ENCODE measurements around the gene NMT1. TPM values are rescaled to one million over a fixed set of nuclear protein-coding genes. Genes with fewer than 3 reads are reported as not detected.

NMT1 gene
- total RNA-seq, 4 donors from 2014 or later: 53.2 to 73.3 (median 65.9) TPM

DNA sequence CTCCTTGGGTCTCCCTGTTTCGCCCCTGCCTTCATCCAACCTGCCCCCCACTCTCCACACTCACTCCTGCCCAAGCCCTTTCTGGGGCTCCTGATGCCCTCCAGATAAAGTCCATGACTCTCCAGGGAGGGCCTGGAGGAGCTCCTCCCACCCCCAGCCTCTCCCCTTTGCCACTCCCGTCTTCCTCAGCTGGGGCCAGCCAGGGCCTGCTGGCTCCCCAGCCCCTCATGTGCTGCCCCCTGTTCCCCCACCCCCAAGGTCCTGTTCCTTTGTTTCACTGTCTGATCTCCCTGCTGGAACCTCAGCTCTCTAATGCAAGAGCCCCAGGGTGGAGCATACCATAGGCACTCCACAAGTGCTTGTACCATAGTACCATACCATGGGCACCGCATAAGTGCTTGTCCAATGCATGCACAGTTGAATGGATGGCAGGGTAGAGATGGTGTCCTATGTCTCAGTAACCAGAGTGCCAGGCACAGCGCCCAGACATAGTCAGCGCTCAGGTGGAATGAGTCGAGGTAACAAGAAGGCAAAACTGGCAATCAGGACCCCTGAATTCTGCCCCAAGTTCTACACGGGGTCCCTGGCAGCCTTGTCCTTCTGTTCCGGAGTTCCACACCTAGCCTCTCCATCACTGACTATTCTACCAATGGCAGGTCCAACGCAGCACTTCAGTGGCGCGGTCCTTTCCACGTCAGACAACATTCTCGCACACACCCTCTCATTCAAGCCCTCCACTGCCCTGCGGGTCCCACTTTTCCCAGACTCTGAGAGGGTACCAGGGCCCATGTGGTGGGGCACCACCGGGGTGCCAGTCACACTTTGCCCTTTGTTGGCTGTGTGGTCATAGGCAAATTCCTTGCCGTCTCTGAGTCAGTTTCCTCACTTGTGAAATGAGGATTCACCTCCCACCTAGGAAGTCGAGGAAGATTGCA lies 69.8 kb downstream of the NMT1 start:
- Histone ChIP-seq H3K4me1 (peaks cover 61% of the 10 kb centered on the region), H3K4me3 (peak overlapping the region; percentile 96), H3K27me3 (no peaks in the 10 kb centered on the region), H3K27ac (no peak overlapping the region), H3K9me3 (no peaks in the 10 kb centered on the region), H3K36me3 (no peaks in the 10 kb centered on the region)
- no peak for DNase-seq (ENCODE audit: low spot score in 2 of 2)
- TF ChIP-seq POLR2A (IDR thresholded peaks at IDR 0.05) (no peak), EP300 (IDR thresholded peaks at IDR 0.05) (no peak), POLR2AphosphoS5 (IDR thresholded peaks at IDR 0.05) (no peak)
- TF ChIP-seq, protein P1, sequence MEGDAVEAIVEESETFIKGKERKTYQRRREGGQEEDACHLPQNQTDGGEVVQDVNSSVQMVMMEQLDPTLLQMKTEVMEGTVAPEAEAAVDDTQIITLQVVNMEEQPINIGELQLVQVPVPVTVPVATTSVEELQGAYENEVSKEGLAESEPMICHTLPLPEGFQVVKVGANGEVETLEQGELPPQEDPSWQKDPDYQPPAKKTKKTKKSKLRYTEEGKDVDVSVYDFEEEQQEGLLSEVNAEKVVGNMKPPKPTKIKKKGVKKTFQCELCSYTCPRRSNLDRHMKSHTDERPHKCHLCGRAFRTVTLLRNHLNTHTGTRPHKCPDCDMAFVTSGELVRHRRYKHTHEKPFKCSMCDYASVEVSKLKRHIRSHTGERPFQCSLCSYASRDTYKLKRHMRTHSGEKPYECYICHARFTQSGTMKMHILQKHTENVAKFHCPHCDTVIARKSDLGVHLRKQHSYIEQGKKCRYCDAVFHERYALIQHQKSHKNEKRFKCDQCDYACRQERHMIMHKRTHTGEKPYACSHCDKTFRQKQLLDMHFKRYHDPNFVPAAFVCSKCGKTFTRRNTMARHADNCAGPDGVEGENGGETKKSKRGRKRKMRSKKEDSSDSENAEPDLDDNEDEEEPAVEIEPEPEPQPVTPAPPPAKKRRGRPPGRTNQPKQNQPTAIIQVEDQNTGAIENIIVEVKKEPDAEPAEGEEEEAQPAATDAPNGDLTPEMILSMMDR (IDR thresholded peaks at IDR 0.05): no peak
- 64% methylated on average over 16 of the region's 17 CpGs for WGBS

DNA sequence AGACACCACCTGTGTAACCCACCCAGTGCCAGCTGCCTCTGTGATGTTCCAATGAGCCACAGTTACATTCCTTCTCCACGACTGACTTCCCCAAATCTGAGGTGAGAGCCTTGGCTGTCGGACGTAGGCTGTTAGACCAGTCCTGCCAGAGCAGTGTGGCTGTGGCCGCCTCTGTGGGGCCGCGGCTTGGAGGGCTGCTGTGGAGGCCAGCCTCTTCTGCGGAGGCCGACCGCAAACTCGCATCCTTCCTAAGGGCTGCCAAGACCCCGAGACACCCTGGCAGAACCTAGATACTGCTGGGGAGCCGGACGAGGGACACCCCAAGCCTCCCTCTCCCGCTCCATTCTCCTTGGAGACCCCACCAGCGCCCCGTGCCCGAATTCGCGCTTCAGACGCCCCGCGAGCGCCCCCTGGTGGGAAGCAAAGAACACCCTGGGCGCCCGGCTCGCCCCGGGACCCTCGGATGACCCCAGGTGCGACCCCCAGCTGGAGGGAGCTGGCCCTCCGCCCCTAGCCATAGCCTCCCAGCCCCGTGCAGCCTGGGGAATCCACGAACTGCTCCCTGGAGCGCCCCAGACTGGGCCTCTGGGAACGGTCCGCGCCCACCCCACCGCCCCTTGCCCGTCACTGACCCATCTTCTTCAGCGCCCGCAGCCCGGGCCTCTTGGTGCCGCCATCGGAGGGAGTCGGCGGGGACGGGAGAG lies 70.7 kb downstream of the NMT1 start:
- peaks cover 70% of the 10 kb centered on the region for H3K4me1 ChIP-seq
- DNase-seq (ENCODE audit: low spot score in 2 of 2): no peak
- 7% methylated on average over 30 of the region's 46 CpGs for WGBS

DNA sequence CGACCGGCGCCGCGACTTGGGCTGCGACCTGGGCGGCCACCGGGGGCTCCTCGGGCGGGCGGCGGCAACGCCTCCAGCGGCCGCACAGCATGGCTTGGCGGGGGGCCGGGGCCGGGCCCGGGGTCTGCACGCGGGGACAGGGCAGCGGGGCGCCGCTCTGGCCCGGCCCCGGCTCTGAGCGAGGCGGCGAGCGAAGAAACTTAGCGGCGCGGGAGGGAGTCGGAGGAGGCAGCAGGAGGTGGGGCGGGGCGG lies 71.1 kb downstream of the NMT1 start, which contains the start of gene PLCD3:
Gene PLCD3, minus strand, starts transcription at position 196 of the 252 bp plus-strand sequence. Its CDS starts 105 bp downstream, at position 91.
- Histone ChIP-seq H3K9me3 (no peaks in the 10 kb centered on the region), H3K27me3 (no peaks in the 10 kb centered on the region), H3K36me3 (no peaks in the 10 kb centered on the region), H3K27ac (peak within 1 kb of the TSS; percentile 92), H3K4me1 (peaks cover 68% of the 10 kb centered on the region), H3K4me3 (peak within 1 kb of the TSS; percentile 96)
- TF ChIP-seq POLR2A (IDR thresholded peaks at IDR 0.05) (no peak), EP300 (IDR thresholded peaks at IDR 0.05) (no peak), POLR2AphosphoS5 (IDR thresholded peaks at IDR 0.05) (no peak)
- TF ChIP-seq, protein P1 (IDR thresholded peaks at IDR 0.05): no peak
- peak in 1 of 2 donors; percentile 88 for DNase-seq (ENCODE audit: low spot score in 2 of 2)
- 0% methylated on average over 9 of the region's 36 CpGs for WGBS

More for the DNA sequence above, 70.7 kb downstream of the NMT1 start:
- no peaks in the 10 kb centered on the region for H3K27me3 ChIP-seq
- no peaks in the 10 kb centered on the region for H3K9me3 ChIP-seq
- TF ChIP-seq, protein P1 (IDR thresholded peaks at IDR 0.05): peak; percentile 64 to 85
- TF ChIP-seq POLR2A (IDR thresholded peaks at IDR 0.05) (no peak), EP300 (IDR thresholded peaks at IDR 0.05) (no peak)
- H3K27ac ChIP-seq: peak overlapping the region; percentile 92
- H3K36me3 ChIP-seq: no peaks in the 10 kb centered on the region
- peak overlapping the region; percentile 96 for H3K4me3 ChIP-seq

DNA sequence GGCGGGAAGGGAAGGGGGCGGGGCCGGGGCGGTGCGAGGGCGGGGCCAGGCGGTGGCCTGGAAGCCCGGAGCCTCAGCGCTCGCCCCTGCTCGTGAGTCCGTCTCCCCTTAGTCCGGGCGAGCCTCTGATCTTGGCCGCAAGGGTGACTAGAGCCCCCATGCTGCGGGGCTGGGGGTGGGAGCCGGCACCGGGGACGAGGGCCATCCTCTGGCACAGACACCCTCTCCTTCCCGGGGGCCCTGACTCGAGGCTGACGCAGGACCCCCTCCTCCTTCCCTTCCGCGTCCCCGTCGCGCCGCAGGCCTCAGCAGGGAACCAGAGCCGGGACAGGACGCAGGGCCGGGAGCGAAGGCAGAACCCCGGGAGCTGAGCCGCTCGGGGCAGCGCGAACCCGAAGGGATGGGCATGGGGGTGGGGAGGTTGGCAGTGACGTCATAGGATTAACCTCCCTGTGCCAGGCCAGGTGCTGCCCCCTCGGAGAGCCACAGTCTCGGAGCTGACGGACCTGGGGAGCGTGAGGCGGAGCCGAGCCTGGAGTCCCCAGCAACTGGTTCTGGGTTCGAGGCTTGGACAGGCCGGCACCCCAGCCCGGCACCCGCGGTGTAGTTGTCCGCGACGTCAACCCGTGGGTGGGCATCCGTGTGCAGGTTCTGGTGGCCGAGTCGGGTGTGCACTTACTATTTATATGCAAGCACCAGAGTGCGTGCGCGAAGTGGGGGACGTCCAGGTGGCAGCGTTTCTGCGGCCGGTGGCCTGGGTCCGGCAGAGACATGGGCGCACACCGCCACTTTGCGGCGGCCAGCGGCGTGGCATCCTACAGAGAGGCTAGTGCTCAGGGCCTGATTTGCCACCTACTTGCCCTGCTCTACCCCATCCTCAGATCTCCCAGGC lies 71.7 kb downstream of the NMT1 start:
- WGBS: 2% methylated on average over 11 of the region's 71 CpGs
- H3K4me1 ChIP-seq: peaks cover 62% of the 10 kb centered on the region
- TF ChIP-seq EP300 (IDR thresholded peaks at IDR 0.05): no peak
- TF ChIP-seq, protein P1 (IDR thresholded peaks at IDR 0.05): peak; percentile 75 to 85
- TF ChIP-seq POLR2AphosphoS5 (IDR thresholded peaks at IDR 0.05): peak in 2 of 3 donors; percentile 25 to 28
- peak in 1 of 2 donors; percentile 24 for TF ChIP-seq POLR2A (IDR thresholded peaks at IDR 0.05)

More for the DNA sequence above, 71.7 kb downstream of the NMT1 start:
- Histone ChIP-seq H3K27me3 (no peaks in the 10 kb centered on the region), H3K27ac (peak overlapping the region; percentile 92), H3K36me3 (no peaks in the 10 kb centered on the region), H3K4me3 (peak overlapping the region; percentile 96), H3K9me3 (no peaks in the 10 kb centered on the region)
- DNase-seq (ENCODE audit: low spot score in 2 of 2): peak; percentile 91 to 93

Measured in suprapubic skin (tissue), 4 donors.